NK-92 (cell line): Measurements from ENCODE around the gene LGALS9.
"Not testable (repeated sequence)": the region's sequence is repeated elsewhere in the genome, so short reads cannot be mapped to it uniquely, and the experiment has no call there.

Source experiments
- DNase-seq: peaks from one replicate; lab custom pipeline; 2025; ENCODE audit not compliant: unreplicated experiment; lab: John Stamatoyannopoulos, UW

LGALS9 gene

GRCh38 chr17:27627514-27627913 is 3.5 kb upstream of the LGALS9 start:
- no peak for DNase-seq

- DNase-seq = no peak
Observed at GRCh38 chr17:27628376-27628775, 2.6 kb upstream of the LGALS9 start.

- not testable (repeated sequence) for DNase-seq
Observed at GRCh38 chr17:27629260-27629659, 1.7 kb upstream of the LGALS9 start.

GRCh38 chr17:27631411-27631760 is 398 bp downstream of the LGALS9 start:
- no peak for DNase-seq

- DNase-seq = no peak
Observed at GRCh38 chr17:27631897-27632725, 1.1 kb downstream of the LGALS9 start.

- not testable (repeated sequence) for DNase-seq
Observed at GRCh38 chr17:27632766-27633165, 1.8 kb downstream of the LGALS9 start.

- no peak for DNase-seq
Observed at GRCh38 chr17:27633312-27634025, 2.5 kb downstream of the LGALS9 start.

- no peak for DNase-seq
Observed at GRCh38 chr17:27634026-27634335, 3.0 kb downstream of the LGALS9 start.

GRCh38 chr17:27634776-27635175 is 3.8 kb downstream of the LGALS9 start:
- no peak for DNase-seq

GRCh38 chr17:27635275-27635823 is 4.4 kb downstream of the LGALS9 start:
- DNase-seq = no peak

GRCh38 chr17:27636005-27636520 is 5.1 kb downstream of the LGALS9 start:
- DNase-seq = not testable (repeated sequence)

- DNase-seq = not testable (repeated sequence)
Observed at GRCh38 chr17:27637818-27638217, 6.8 kb downstream of the LGALS9 start.

- not testable (repeated sequence) for DNase-seq
Observed at GRCh38 chr17:27638415-27638914, 7.5 kb downstream of the LGALS9 start.

GRCh38 chr17:27640790-27641189 is 9.8 kb downstream of the LGALS9 start:
- no peak for DNase-seq

GRCh38 chr17:27644586-27644985 is 13.6 kb downstream of the LGALS9 start:
- DNase-seq = no peak

- not testable (repeated sequence) for DNase-seq
Observed at GRCh38 chr17:27645621-27646020, 14.6 kb downstream of the LGALS9 start.

GRCh38 chr17:27646232-27646631 is 15.2 kb downstream of the LGALS9 start:
- DNase-seq = no peak

GRCh38 chr17:27647765-27648164 is 16.8 kb downstream of the LGALS9 start:
- no peak for DNase-seq

GRCh38 chr17:27649111-27649571 is 18.2 kb downstream of the LGALS9 start:
- DNase-seq = not testable (repeated sequence)

- no peak for DNase-seq
Observed at GRCh38 chr17:27649929-27650328, 18.9 kb downstream of the LGALS9 start.

- no peak for DNase-seq
Observed at GRCh38 chr17:27650836-27651235, 19.8 kb downstream of the LGALS9 start.
